GM19463 (cell line): Measurements from ENCODE around the gene EXOSC9.
A peak's percentile ranks its signal among the peaks of the same experiment; 100 is the strongest.

ENCODE experiments used
- ATAC-seq: cut with Tn5 transposase; IDR thresholded peaks from one replicate; pipeline ENCODE4 v1.9.1; 2021; ENCODE audit warnings: mild to moderate bottlenecking, moderate library complexity; ENCODE audit not compliant: unreplicated experiment

Gene EXOSC9

GRCh38 chr4:121788896-121789295 is 12.2 kb upstream of the EXOSC9 start:
- peak; percentile 81 for ATAC-seq

- ATAC-seq: no peak
These were observed 11.7 kb upstream of the EXOSC9 start for GRCh38 chr4:121789455-121789854.

GRCh38 chr4:121789960-121790829 is 10.9 kb upstream of the EXOSC9 start:
- no peak for ATAC-seq

- ATAC-seq: no peak
These were observed 10.1 kb upstream of the EXOSC9 start for GRCh38 chr4:121790976-121791375.

GRCh38 chr4:121791481-121791880 is 9.6 kb upstream of the EXOSC9 start:
- no peak for ATAC-seq

GRCh38 chr4:121792966-121793365 is 8.2 kb upstream of the EXOSC9 start:
- no peak for ATAC-seq

GRCh38 chr4:121794505-121795188 is 6.5 kb upstream of the EXOSC9 start:
- ATAC-seq: no peak

- ATAC-seq: no peak
These were observed 4.8 kb upstream of the EXOSC9 start for GRCh38 chr4:121796283-121796682.

- no peak for ATAC-seq
These were observed 1.8 kb upstream of the EXOSC9 start for GRCh38 chr4:121799208-121799823.

- ATAC-seq: no peak
These were observed 1.1 kb upstream of the EXOSC9 start for GRCh38 chr4:121799867-121800501.

GRCh38 chr4:121800638-121800960 is 524 bp upstream of the EXOSC9 start:
- peak; percentile 13 for ATAC-seq

GRCh38 chr4:121801715-121802075 is 572 bp downstream of the EXOSC9 start:
- ATAC-seq: no peak

- no peak for ATAC-seq
These were observed 5.3 kb downstream of the EXOSC9 start for GRCh38 chr4:121806411-121806810.

GRCh38 chr4:121811122-121811521 is 10.0 kb downstream of the EXOSC9 start:
- no peak for ATAC-seq

GRCh38 chr4:121814756-121815155 is 13.6 kb downstream of the EXOSC9 start:
- no peak for ATAC-seq

- ATAC-seq: no peak
These were observed 15.9 kb downstream of the EXOSC9 start for GRCh38 chr4:121817006-121817405.

- ATAC-seq: no peak
These were observed 16.6 kb downstream of the EXOSC9 start for GRCh38 chr4:121817701-121818100.

- ATAC-seq: no peak
These were observed 17.1 kb downstream of the EXOSC9 start for GRCh38 chr4:121818215-121818614.

GRCh38 chr4:121819216-121819965 is 18.3 kb downstream of the EXOSC9 start:
- no peak for ATAC-seq

- ATAC-seq: no peak
These were observed 20.9 kb downstream of the EXOSC9 start for GRCh38 chr4:121822047-121822446.
